ENCODE results near the gene UFC1.
"Not testable (repeated sequence)": the region's sequence is repeated elsewhere in the genome, so short reads cannot be mapped to it uniquely, and the experiment has no call there.

UFC1 gene

GRCh38 chr1:161153682-161154337 lies at the start of gene UFC1:
Gene UFC1 (plus strand): TSS chr1:161153978. CDS start chr1:161153998, 20 bp downstream.
- FAIRE-seq = peak; percentile 47

- no peak for FAIRE-seq
These were observed 47.3 kb upstream of the UFC1 start for GRCh38 chr1:161106431-161106830.

GRCh38 chr1:161111117-161111516 lies 42.7 kb upstream of the UFC1 start:
- no peak for FAIRE-seq

GRCh38 chr1:161111527-161111926 lies 42.3 kb upstream of the UFC1 start:
- FAIRE-seq = no peak

- FAIRE-seq = no peak
These were observed 39.9 kb upstream of the UFC1 start for GRCh38 chr1:161113915-161114314.

GRCh38 chr1:161114556-161114955 lies 39.2 kb upstream of the UFC1 start:
- no peak for FAIRE-seq

GRCh38 chr1:161115132-161115711 lies 38.6 kb upstream of the UFC1 start:
- no peak for FAIRE-seq

- FAIRE-seq = not testable (repeated sequence)
These were observed 37.8 kb upstream of the UFC1 start for GRCh38 chr1:161115961-161116360.

GRCh38 chr1:161117759-161118581 lies 35.8 kb upstream of the UFC1 start, which contains the start of the genes NIT1 and PFDN2:
Gene NIT1 (plus strand): TSS chr1:161118105. CDS start chr1:161118177, 72 bp downstream.
Gene PFDN2 (minus strand): TSS chr1:161118037. CDS start chr1:161118026, 11 bp downstream.
- no peak for FAIRE-seq

- no peak for FAIRE-seq
These were observed 34.5 kb upstream of the UFC1 start for GRCh38 chr1:161119092-161119903.

- no peak for FAIRE-seq
These were observed 32.6 kb upstream of the UFC1 start for GRCh38 chr1:161121042-161121650.

GRCh38 chr1:161121834-161122233 lies 31.9 kb upstream of the UFC1 start:
- FAIRE-seq = no peak

- FAIRE-seq = no peak
These were observed 30.8 kb upstream of the UFC1 start for GRCh38 chr1:161122967-161123366.

- no peak for FAIRE-seq
These were observed 26.1 kb upstream of the UFC1 start for GRCh38 chr1:161127649-161128048.

- no peak for FAIRE-seq
These were observed 25.0 kb upstream of the UFC1 start for GRCh38 chr1:161128591-161129420.

- no peak for FAIRE-seq
These were observed 23.5 kb upstream of the UFC1 start for GRCh38 chr1:161130266-161130665.

- no peak for FAIRE-seq
These were observed 22.0 kb upstream of the UFC1 start for GRCh38 chr1:161131523-161132409.

- FAIRE-seq = peak; percentile 80
These were observed 21.2 kb upstream of the UFC1 start, which contains the start of gene DEDD for GRCh38 chr1:161132410-161133219. Gene DEDD (minus strand): TSS chr1:161132667. CDS start chr1:161124462, 8,205 bp downstream.

GRCh38 chr1:161133220-161133740 lies 20.5 kb upstream of the UFC1 start:
- no peak for FAIRE-seq
